ENCODE measurements around the gene SLC49A4. TPM values are rescaled to one million over a fixed set of nuclear protein-coding genes. Genes with fewer than 3 reads are reported as not detected.

SLC49A4 gene
- total RNA-seq, 1 experiment from 2014 or later = 41.6 TPM

DNA sequence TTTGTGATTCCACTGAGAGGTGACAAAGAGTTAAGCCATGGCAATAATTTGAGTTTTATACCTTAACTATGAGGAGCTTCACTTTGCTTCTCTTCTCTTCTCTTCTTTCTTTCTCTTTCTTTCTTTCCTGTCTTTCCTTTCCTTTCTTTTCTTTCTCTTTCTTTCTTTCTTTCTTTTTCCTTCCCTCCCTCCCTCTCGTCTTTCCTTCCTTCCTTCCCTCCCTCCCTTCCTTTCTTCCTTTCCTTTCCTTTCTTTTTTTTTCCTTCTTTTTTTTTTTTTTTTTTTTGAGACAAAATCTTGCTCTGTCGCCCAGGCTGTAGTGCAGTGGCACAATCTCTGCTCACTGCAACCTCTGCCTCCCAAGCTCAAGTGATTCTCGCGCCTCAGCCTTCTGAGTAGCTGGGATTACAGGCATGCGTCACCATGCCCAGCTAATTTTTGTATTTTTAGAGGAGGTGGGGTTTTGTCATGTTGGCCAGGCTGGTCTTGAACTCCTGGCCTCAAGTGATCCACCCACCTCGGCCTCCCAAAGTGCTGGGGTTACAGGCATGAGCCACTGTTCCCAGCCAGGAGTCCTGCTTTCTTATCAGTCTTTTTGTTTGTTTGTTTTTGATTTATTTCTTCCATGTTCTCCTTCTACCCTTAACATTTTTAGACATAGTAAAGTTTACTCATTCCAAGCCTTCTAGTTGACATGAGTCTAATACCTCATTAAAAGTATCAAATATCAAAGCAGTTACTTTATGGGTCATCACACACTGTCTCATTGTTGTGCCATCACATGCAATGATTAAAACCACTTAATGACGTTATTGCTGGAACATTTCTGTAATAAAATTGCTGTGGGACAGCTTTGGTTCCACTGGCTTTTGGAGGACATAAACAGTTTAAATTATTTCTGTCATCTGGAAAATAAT lies 29.9 kb downstream of the SLC49A4 start:
- H3K9me3 ChIP-seq = no peaks in the 10 kb centered on the region
- H3K36me3 Mint-ChIP-seq (ENCODE audit: insufficient read depth, unreplicated experiment) = peaks cover 7% of the 10 kb centered on the region
- H3K27me3 Mint-ChIP-seq (ENCODE audit: insufficient read depth, unreplicated experiment) = no peaks in the 10 kb centered on the region
- no peak overlapping the region for H3K27ac Mint-ChIP-seq (ENCODE audit: unreplicated experiment)
- H3K4me3 ChIP-seq (ENCODE audit: low read depth, low read length) = no peak overlapping the region
- TF ChIP-seq, protein P1, sequence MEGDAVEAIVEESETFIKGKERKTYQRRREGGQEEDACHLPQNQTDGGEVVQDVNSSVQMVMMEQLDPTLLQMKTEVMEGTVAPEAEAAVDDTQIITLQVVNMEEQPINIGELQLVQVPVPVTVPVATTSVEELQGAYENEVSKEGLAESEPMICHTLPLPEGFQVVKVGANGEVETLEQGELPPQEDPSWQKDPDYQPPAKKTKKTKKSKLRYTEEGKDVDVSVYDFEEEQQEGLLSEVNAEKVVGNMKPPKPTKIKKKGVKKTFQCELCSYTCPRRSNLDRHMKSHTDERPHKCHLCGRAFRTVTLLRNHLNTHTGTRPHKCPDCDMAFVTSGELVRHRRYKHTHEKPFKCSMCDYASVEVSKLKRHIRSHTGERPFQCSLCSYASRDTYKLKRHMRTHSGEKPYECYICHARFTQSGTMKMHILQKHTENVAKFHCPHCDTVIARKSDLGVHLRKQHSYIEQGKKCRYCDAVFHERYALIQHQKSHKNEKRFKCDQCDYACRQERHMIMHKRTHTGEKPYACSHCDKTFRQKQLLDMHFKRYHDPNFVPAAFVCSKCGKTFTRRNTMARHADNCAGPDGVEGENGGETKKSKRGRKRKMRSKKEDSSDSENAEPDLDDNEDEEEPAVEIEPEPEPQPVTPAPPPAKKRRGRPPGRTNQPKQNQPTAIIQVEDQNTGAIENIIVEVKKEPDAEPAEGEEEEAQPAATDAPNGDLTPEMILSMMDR (IDR thresholded peaks at IDR 0.05; ENCODE audit: insufficient read depth in 1 of 2, low read depth in 1 of 2, low read length in 1 of 2, severe bottlenecking in 1 of 2, unreplicated experiment in 1 of 2) = no peak
- H3K4me3 Mint-ChIP-seq (ENCODE audit: unreplicated experiment) = no peak overlapping the region
- H3K9me3 Mint-ChIP-seq (ENCODE audit: unreplicated experiment) = no peaks in the 10 kb centered on the region
- H3K4me1 Mint-ChIP-seq (ENCODE audit: low read depth, unreplicated experiment) = peaks cover 7% of the 10 kb centered on the region
- BruUV-seq (replicated peaks) = no TSS peak
- H3K4me1 ChIP-seq = no peaks in the 10 kb centered on the region
- no peaks in the 10 kb centered on the region for H3K27me3 ChIP-seq (replicated peaks; ENCODE audit: control insufficient read depth, insufficient read depth, low read length)
- DNase-seq = no peak
- intact Hi-C loops (cut with micrococcal nuclease; ENCODE audit: unreplicated experiment) = no loop called here
- H3K36me3 ChIP-seq (ENCODE audit: control insufficient read depth, insufficient read depth, low read length) = no peaks in the 10 kb centered on the region
- CTCF ChIA-PET = no interaction called here
- POLR2A ChIA-PET = no interaction called here

DNA sequence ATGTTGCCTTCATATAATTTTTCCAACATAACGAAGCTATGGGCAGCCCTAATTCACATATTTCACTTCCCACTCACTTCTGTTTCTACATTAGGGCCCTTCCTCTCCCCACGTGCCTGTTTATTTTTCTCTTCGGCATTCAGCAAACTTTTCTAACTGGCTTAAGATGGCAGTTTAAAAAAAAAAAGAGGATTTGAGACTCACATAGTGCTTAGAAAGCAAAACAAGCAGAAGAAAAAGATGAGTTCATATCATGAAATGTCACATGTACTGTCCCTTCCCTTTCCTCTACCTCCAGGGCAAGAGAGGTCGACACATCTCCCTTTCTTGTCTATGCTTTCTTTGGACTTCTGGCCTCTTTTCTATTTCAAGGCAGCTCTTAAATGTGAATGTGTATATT lies 30.6 kb downstream of the SLC49A4 start:
- Mint-ChIP-seq H3K27ac (ENCODE audit: unreplicated experiment) (no peak overlapping the region), H3K4me1 (ENCODE audit: low read depth, unreplicated experiment) (peaks cover 7% of the 10 kb centered on the region), H3K4me3 (ENCODE audit: unreplicated experiment) (no peak overlapping the region), H3K27me3 (ENCODE audit: insufficient read depth, unreplicated experiment) (no peaks in the 10 kb centered on the region), H3K9me3 (ENCODE audit: unreplicated experiment) (no peaks in the 10 kb centered on the region), H3K36me3 (ENCODE audit: insufficient read depth, unreplicated experiment) (peaks cover 7% of the 10 kb centered on the region)
- Histone ChIP-seq H3K27me3 (replicated peaks; ENCODE audit: control insufficient read depth, insufficient read depth, low read length) (no peaks in the 10 kb centered on the region), H3K9me3 (no peaks in the 10 kb centered on the region), H3K4me1 (no peaks in the 10 kb centered on the region), H3K36me3 (ENCODE audit: control insufficient read depth, insufficient read depth, low read length) (no peaks in the 10 kb centered on the region), H3K4me3 (ENCODE audit: low read depth, low read length) (no peak overlapping the region)
- ChIA-PET POLR2A (no interaction called here), CTCF (no interaction called here)
- intact Hi-C loops (cut with micrococcal nuclease; ENCODE audit: unreplicated experiment) = no loop called here
- TF ChIP-seq, protein P1 (IDR thresholded peaks at IDR 0.05; ENCODE audit: insufficient read depth in 1 of 2, low read depth in 1 of 2, low read length in 1 of 2, severe bottlenecking in 1 of 2, unreplicated experiment in 1 of 2) = no peak
- BruUV-seq (replicated peaks) = no TSS peak
- no peak for DNase-seq

DNA sequence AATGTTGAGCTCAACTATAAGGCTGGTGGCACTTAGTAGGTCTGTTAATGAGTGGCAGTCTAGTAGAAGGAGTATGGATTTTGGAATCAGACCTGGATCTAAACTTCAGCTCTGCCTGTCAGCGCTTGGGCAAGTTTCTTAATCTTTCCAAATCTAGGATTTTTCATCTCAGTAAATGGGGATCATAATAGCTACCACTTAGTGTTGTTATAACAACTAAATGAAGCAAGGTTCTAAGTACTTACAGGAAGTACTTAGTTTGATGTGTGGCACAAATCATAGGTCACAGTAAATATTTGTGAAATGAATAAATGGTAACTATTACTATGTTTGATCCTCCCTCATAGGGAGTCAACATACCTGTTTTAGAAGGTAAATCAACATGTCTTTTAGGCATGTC lies 31.4 kb downstream of the SLC49A4 start:
- CTCF ChIA-PET = no interaction called here
- Histone ChIP-seq H3K9me3 (no peaks in the 10 kb centered on the region), H3K4me1 (no peaks in the 10 kb centered on the region), H3K27me3 (replicated peaks; ENCODE audit: control insufficient read depth, insufficient read depth, low read length) (no peaks in the 10 kb centered on the region), H3K36me3 (ENCODE audit: control insufficient read depth, insufficient read depth, low read length) (no peaks in the 10 kb centered on the region), H3K4me3 (ENCODE audit: low read depth, low read length) (no peak overlapping the region)
- POLR2A ChIA-PET = no interaction called here
- BruUV-seq (replicated peaks) = no TSS peak
- H3K9me3 Mint-ChIP-seq (ENCODE audit: unreplicated experiment) = no peaks in the 10 kb centered on the region
- no peak for DNase-seq
- TF ChIP-seq, protein P1 (IDR thresholded peaks at IDR 0.05; ENCODE audit: insufficient read depth in 1 of 2, low read depth in 1 of 2, low read length in 1 of 2, severe bottlenecking in 1 of 2, unreplicated experiment in 1 of 2) = no peak
- peaks cover 7% of the 10 kb centered on the region for H3K36me3 Mint-ChIP-seq (ENCODE audit: insufficient read depth, unreplicated experiment)
- no peaks in the 10 kb centered on the region for H3K27me3 Mint-ChIP-seq (ENCODE audit: insufficient read depth, unreplicated experiment)
- H3K27ac Mint-ChIP-seq (ENCODE audit: unreplicated experiment) = no peak overlapping the region
- H3K4me3 Mint-ChIP-seq (ENCODE audit: unreplicated experiment) = no peak overlapping the region
- intact Hi-C loops (cut with micrococcal nuclease; ENCODE audit: unreplicated experiment) = no loop called here
- H3K4me1 Mint-ChIP-seq (ENCODE audit: low read depth, unreplicated experiment) = peaks cover 7% of the 10 kb centered on the region
